OCI-LY7 (cell line): ENCODE data around the gene ACTN2.

Experiments used
- EZH2phosphoT487 ChIP-seq: fragments of 200-600 bp; sonication (generic); IDR thresholded peaks from 2 replicates; pipeline ENCODE4 v1.6.1; 2018; ENCODE audit warnings: low read depth, borderline replicate concordance, mild to moderate bottlenecking, mixed run types, antibody characterized with exemption, low read length, moderate library complexity, mixed read lengths
- TF ChIP-seq, protein P1 (sequence below): fragments of 200-600 bp; sonication (generic); conservative IDR thresholded peaks from 2 replicates; pipeline ENCODE4 v1.5.1; 2014; ENCODE audit warnings: mild to moderate bottlenecking, antibody characterized with exemption, low read length, moderate library complexity, mixed read lengths

- TF ChIP-seq, protein P1, sequence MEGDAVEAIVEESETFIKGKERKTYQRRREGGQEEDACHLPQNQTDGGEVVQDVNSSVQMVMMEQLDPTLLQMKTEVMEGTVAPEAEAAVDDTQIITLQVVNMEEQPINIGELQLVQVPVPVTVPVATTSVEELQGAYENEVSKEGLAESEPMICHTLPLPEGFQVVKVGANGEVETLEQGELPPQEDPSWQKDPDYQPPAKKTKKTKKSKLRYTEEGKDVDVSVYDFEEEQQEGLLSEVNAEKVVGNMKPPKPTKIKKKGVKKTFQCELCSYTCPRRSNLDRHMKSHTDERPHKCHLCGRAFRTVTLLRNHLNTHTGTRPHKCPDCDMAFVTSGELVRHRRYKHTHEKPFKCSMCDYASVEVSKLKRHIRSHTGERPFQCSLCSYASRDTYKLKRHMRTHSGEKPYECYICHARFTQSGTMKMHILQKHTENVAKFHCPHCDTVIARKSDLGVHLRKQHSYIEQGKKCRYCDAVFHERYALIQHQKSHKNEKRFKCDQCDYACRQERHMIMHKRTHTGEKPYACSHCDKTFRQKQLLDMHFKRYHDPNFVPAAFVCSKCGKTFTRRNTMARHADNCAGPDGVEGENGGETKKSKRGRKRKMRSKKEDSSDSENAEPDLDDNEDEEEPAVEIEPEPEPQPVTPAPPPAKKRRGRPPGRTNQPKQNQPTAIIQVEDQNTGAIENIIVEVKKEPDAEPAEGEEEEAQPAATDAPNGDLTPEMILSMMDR: no peak
- no peak for TF ChIP-seq EZH2phosphoT487
These were observed 47.4 kb upstream of the ACTN2 start for GRCh38 chr1:236638945-236639344.
